Epithelial cell of prostate (primary cell): Measurements from ENCODE around the gene SEMA4A.
"Not testable (repeated sequence)": the region's sequence is repeated elsewhere in the genome, so short reads cannot be mapped to it uniquely, and the experiment has no call there.

ENCODE experiments used
- DNase-seq: peaks from one replicate; pipeline ENCODE4 v3.0.0-alpha.2; 2011; ENCODE audit warnings: low read depth, low spot score
- H3K27ac ChIP-seq: fragments of 450-650 bp; 2 replicates; pipeline ENCODE4 v1.5.1; 2017; ENCODE audit warnings: mild to moderate bottlenecking

SEMA4A gene

GRCh38 chr1:156190265-156190664 lies 36.9 kb downstream of the SEMA4A start:
- H3K27ac ChIP-seq, DNase-seq: not testable (repeated sequence)

GRCh38 chr1:156191292-156191964 lies 38.0 kb downstream of the SEMA4A start:
- DNase-seq: no peak
- no peak overlapping the region for H3K27ac ChIP-seq

GRCh38 chr1:156193208-156193487 lies 39.8 kb downstream of the SEMA4A start:
- DNase-seq: no peak
- H3K27ac ChIP-seq: peak overlapping the region; percentile 61

GRCh38 chr1:156193488-156194299 lies 40.3 kb downstream of the SEMA4A start, which contains the start of gene SLC25A44:
TSS of gene SLC25A44 (plus strand) at chr1:156194104. CDS start at chr1:156199848, 5,744 bp downstream.
- peak within 1 kb of the TSS; percentile 61 for H3K27ac ChIP-seq
- DNase-seq: peak; percentile 93

GRCh38 chr1:156194300-156194652 lies 40.9 kb downstream of the SEMA4A start:
- H3K27ac ChIP-seq: peak overlapping the region; percentile 61
- no peak for DNase-seq

- no peak for DNase-seq
- H3K27ac ChIP-seq: no peak overlapping the region
Observed at GRCh38 chr1:156195853-156196252, 42.5 kb downstream of the SEMA4A start.

- no peak overlapping the region for H3K27ac ChIP-seq
- DNase-seq: no peak
Observed at GRCh38 chr1:156196445-156196844, 43.1 kb downstream of the SEMA4A start.

GRCh38 chr1:156198831-156199349 lies 45.5 kb downstream of the SEMA4A start:
- no peak overlapping the region for H3K27ac ChIP-seq
- no peak for DNase-seq

- no peak overlapping the region for H3K27ac ChIP-seq
- DNase-seq: no peak
Observed at GRCh38 chr1:156200044-156200443, 46.7 kb downstream of the SEMA4A start.

GRCh38 chr1:156203331-156203730 lies 49.9 kb downstream of the SEMA4A start:
- DNase-seq: no peak
- H3K27ac ChIP-seq: no peak overlapping the region

GRCh38 chr1:156204686-156205085 lies 51.3 kb downstream of the SEMA4A start:
- DNase-seq: no peak
- H3K27ac ChIP-seq: no peak overlapping the region

GRCh38 chr1:156211243-156211642 lies 57.9 kb downstream of the SEMA4A start:
- no peak overlapping the region for H3K27ac ChIP-seq
- DNase-seq: no peak

GRCh38 chr1:156212130-156212529 lies 58.7 kb downstream of the SEMA4A start:
- H3K27ac ChIP-seq: peak overlapping the region; percentile 89
- no peak for DNase-seq

GRCh38 chr1:156212833-156213643 lies 59.7 kb downstream of the SEMA4A start, which contains the start of gene PMF1:
TSS of gene PMF1 (plus strand) at chr1:156213007. CDS start at chr1:156213016, 9 bp downstream.
- DNase-seq: peak; percentile 69
- peak within 1 kb of the TSS; percentile 89 for H3K27ac ChIP-seq

GRCh38 chr1:156213644-156213966 lies 60.2 kb downstream of the SEMA4A start:
- DNase-seq: no peak
- peak overlapping the region; percentile 89 for H3K27ac ChIP-seq

- peak; percentile 86 for DNase-seq
- peak overlapping the region; percentile 89 for H3K27ac ChIP-seq
Observed at GRCh38 chr1:156214024-156214748, 60.8 kb downstream of the SEMA4A start.

- H3K27ac ChIP-seq, DNase-seq: not testable (repeated sequence)
Observed at GRCh38 chr1:156216361-156217086, 63.1 kb downstream of the SEMA4A start.

- peak overlapping the region; percentile 52 for H3K27ac ChIP-seq
- peak; percentile 14 for DNase-seq
Observed at GRCh38 chr1:156217871-156218270, 64.5 kb downstream of the SEMA4A start.

GRCh38 chr1:156220226-156220625 lies 66.8 kb downstream of the SEMA4A start:
- DNase-seq: no peak
- no peak overlapping the region for H3K27ac ChIP-seq
